H1 (cell line): ENCODE results near the gene VSTM2L. TPM values are rescaled to one million over a fixed set of nuclear protein-coding genes. Genes with fewer than 3 reads are reported as not detected.

ENCODE experiments used
- ATF3 ChIP-seq: IDR thresholded peaks from 2 replicates; pipeline ENCODE4 v1.6.1; 2011; ENCODE audit warnings: low read depth, mild to moderate bottlenecking, low read length; ENCODE audit not compliant: insufficient read depth
- CBX5 ChIP-seq: fragments of 300-800, 300-1000 bp; sonication (generic); IDR thresholded peaks from 2 replicates; pipeline ENCODE4 v1.7.1; 2016; ENCODE audit warnings: antibody characterized with exemption, low read length, low read depth
- HDAC2 ChIP-seq, 2 experiments: fragments of 300-600 bp in 1 of 2; sonication (generic) in 1 of 2; IDR thresholded peaks; 2 replicates each; pipeline ENCODE4 v1.6.1; 2011 to 2012; ENCODE audit warnings: low read depth in 2 of 2, low read length in 2 of 2, mild to moderate bottlenecking in 2 of 2, moderate library complexity in 2 of 2, borderline replicate concordance in 1 of 2, inconsistent platforms in 1 of 2
- MAX ChIP-seq: IDR thresholded peaks from 2 replicates; pipeline ENCODE4 v1.6.1; 2012; ENCODE audit warnings: inconsistent platforms
- polyA plus RNA-seq, 7 experiments: library from polyadenylated mRNA; depleted of rRNA in 3 of 7; stranded (reverse) in 5 of 7; unstranded in 2 of 7; fragments of >200 nt in 5 of 7; fragments of 200-250 nt in 2 of 7; gene quantifications; 1 replicate in 5 of 7; 2 replicates in 1 of 7; 4 replicates in 1 of 7; pipeline versions ENCODE4 v1.2.1 to v1.2.3, GENCODE V29; 2011 to 2013; ENCODE audit warnings: missing spikeins in 2 of 7, mixed read lengths in 2 of 7
- total RNA-seq: library from RNA; stranded (reverse); fragmentation: NEBNext Ultra II Directional; extraction: Animal tissue kit (Norgen Biotek cat#: 25700); gene quantifications from 2 replicates; pipeline ENCODE4 v1.2.1, GENCODE V29; 2021

VSTM2L gene
- total and polyA plus RNA-seq, 2 of the 8 experiments (the other 6 are each of a cell fraction or from before 2014, with no cell fraction given), result 1.3 to 3.2 TPM

DNA sequence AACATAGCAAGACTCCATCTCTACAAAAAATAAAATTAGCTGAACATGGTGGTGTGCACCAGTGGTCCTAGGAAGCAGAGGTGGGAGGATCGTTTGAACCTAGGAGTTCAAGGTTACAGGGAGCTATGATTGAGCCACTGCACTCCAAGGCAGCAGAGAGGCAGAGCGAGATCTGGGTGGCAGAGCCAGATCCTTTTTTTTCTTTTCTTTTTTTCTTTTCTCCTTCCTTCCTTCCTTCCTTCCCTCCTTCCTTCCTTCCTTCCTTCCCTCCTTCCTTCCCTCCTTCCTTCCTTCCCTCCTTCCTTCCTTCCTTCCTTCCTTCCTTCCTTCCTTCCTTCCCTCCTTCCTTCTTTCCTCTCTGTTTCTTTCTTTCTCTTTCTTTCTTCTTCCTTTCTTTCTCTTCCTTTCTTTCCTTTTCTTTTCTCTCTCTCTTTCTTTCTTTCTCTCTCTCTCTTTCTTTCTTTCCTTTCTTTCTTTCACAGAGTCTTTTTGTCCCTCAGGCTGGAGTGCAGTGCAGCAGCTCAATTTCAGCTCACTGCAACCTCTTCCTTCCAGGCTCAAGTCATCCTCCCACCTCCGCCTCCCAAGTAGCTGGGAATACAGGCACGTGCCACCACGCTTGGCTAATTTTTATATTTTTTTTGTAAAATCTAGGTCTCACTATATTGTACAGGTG lies 9.2 kb upstream of the VSTM2L start (continued):
- no peak for TF ChIP-seq ATF3
- no peak for TF ChIP-seq CBX5
- TF ChIP-seq HDAC2 (IDR thresholded peaks at IDR 0.05; ENCODE audit: borderline replicate concordance in 1 of 2, low read depth in 2 of 2, low read length in 2 of 2), result no peak
- no peak for TF ChIP-seq MAX
